B cell (primary cell): ENCODE measurements around the gene CHSY3.

ENCODE experiments used
- EZH2 ChIP-seq: IDR thresholded peaks from 2 replicates; pipeline ENCODE4 v1.6.1; 2012; ENCODE audit warnings: borderline replicate concordance, low read depth, mild to moderate bottlenecking, moderate library complexity, low read length; ENCODE audit not compliant: insufficient read depth, poor library complexity, severe bottlenecking
- TF ChIP-seq, protein P1 (sequence below): fragments of 200-600 bp; IDR thresholded peaks from one replicate; pipeline ENCODE4 v1.8.0; 2022; ENCODE audit warnings: antibody characterized with exemption, mild to moderate bottlenecking

DNA sequence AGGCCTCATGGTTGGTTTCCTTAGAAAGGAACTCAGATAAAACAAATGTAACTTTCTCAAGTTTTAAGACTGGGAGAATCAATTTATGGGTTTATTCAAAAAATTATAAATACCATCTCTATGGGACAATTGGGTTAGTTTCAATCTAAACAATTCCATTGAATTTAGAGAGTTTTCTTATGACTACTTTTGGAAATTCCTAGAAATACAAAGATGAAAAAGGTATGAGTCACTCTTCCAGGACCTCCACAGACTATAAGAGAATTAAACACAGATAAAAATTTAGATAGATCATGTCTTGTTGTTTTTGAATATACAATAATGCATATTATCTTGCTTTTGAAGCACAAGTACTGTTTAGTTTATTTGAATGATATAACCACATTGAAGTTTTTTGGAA, 188.7 kb downstream of the CHSY3 start:
- TF ChIP-seq, protein P1, sequence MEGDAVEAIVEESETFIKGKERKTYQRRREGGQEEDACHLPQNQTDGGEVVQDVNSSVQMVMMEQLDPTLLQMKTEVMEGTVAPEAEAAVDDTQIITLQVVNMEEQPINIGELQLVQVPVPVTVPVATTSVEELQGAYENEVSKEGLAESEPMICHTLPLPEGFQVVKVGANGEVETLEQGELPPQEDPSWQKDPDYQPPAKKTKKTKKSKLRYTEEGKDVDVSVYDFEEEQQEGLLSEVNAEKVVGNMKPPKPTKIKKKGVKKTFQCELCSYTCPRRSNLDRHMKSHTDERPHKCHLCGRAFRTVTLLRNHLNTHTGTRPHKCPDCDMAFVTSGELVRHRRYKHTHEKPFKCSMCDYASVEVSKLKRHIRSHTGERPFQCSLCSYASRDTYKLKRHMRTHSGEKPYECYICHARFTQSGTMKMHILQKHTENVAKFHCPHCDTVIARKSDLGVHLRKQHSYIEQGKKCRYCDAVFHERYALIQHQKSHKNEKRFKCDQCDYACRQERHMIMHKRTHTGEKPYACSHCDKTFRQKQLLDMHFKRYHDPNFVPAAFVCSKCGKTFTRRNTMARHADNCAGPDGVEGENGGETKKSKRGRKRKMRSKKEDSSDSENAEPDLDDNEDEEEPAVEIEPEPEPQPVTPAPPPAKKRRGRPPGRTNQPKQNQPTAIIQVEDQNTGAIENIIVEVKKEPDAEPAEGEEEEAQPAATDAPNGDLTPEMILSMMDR, result no peak
- TF ChIP-seq EZH2, result no peak
